ENCODE results near the gene GASK1B. TPM values are rescaled to one million over a fixed set of nuclear protein-coding genes. Genes with fewer than 3 reads are reported as not detected.

Gene GASK1B
- total RNA-seq, 1 experiment from 2014 or later = 1.3 TPM

GRCh38 chr4:158139086-158139485 lies 33.7 kb downstream of the GASK1B start:
- Histone ChIP-seq H3K79me2 (ENCODE audit: insufficient read depth, low read length) (no peaks in the 10 kb centered on the region), H3K4me3 (replicated peaks in 1 of 2; ENCODE audit: low read depth in 1 of 2, low read length in 2 of 2) (no peak overlapping the region), H3K36me3 (ENCODE audit: control insufficient read depth in 1 of 2, insufficient read depth in 2 of 2, low read length in 2 of 2) (no peaks in the 10 kb centered on the region), H3K4me1 (ENCODE audit: control insufficient read depth in 1 of 2, insufficient read depth in 2 of 2, low read length in 2 of 2) (no peaks in the 10 kb centered on the region; a peak in 1 of 4 replicates), H3K9me2 (ENCODE audit: insufficient read depth) (no peaks in the 10 kb centered on the region), H3K27ac (ENCODE audit: low read depth, low read length) (no peak overlapping the region), H3K9ac (ENCODE audit: low read length) (no peak overlapping the region), H3K27me3 (ENCODE audit: insufficient read depth, low read length) (no peaks in the 10 kb centered on the region), H3K9me3 (ENCODE audit: control insufficient read depth in 1 of 2, insufficient read depth in 1 of 2, low read depth in 1 of 2, low read length in 2 of 2) (no peaks in the 10 kb centered on the region), H4K20me1 (ENCODE audit: insufficient read depth) (no peaks in the 10 kb centered on the region), H2AFZ (ENCODE audit: low read depth, low read length, poor library complexity, severe bottlenecking) (no peak overlapping the region), H3K4me2 (ENCODE audit: low read length) (no peak overlapping the region)
- TF ChIP-seq SP1 (IDR thresholded peaks at IDR 0.05; ENCODE audit: low read depth) (no peak), SRF (IDR thresholded peaks at IDR 0.05; ENCODE audit: low read depth) (no peak), CBX3 (IDR thresholded peaks at IDR 0.05; ENCODE audit: low read depth) (no peak), ZNF274 (IDR thresholded peaks at IDR 0.05; ENCODE audit: low read depth, low read length) (no peak), YY1 (IDR thresholded peaks at IDR 0.05; ENCODE audit: extremely low read depth, insufficient replicate concordance, low read depth, low read length) (no peak), EGR1 (IDR thresholded peaks at IDR 0.05; ENCODE audit: low read depth) (no peak), MAX (IDR thresholded peaks at IDR 0.05) (no peak), SIN3A (IDR thresholded peaks at IDR 0.05; ENCODE audit: low read depth) (no peak), REST (IDR thresholded peaks at IDR 0.05; ENCODE audit: low read depth) (no peak), ZBTB33 (IDR thresholded peaks at IDR 0.05; ENCODE audit: extremely low read depth, insufficient replicate concordance, low read length) (no peak)
- RAD21 ChIA-PET (ENCODE audit: low non-redundant PET in 1 of 2, low total read pairs in 2 of 2, uncharacterized antibody in 2 of 2, unreplicated experiment in 2 of 2) = no interaction called here
- no TSS peak for BruUV-seq (replicated peaks)
- POLR2A ChIA-PET = no interaction called here
- no peak for DNase-seq (ENCODE audit: low read depth, low spot score)
- intact Hi-C loops (cut with micrococcal nuclease) = no loop called here
- no peak for ATAC-seq
- CTCF ChIA-PET = no interaction called here

All from HCT116 (cell line).